Stimulated activated CD8-positive, alpha-beta memory T cell treated with anti-CD3 and anti-CD28 coated beads, Interleukin-7, amount 100 ng/mL, for 1 hour (primary cell): ENCODE results near the gene TGM3.

Experiments used
- DNase-seq, 2 donors: peaks; one replicate each; pipeline ENCODE4 v3.0.0-alpha.2; 2020; ENCODE audit warnings: low read depth in 2 of 2

TGM3 gene

GRCh38 chr20:2283706-2284423 lies 11.9 kb upstream of the TGM3 start:
- no peak for DNase-seq

GRCh38 chr20:2285193-2285592 lies 10.6 kb upstream of the TGM3 start:
- DNase-seq = no peak

GRCh38 chr20:2285613-2286012 lies 10.2 kb upstream of the TGM3 start:
- DNase-seq = no peak

GRCh38 chr20:2287504-2287903 lies 8.3 kb upstream of the TGM3 start:
- no peak for DNase-seq

GRCh38 chr20:2289475-2289874 lies 6.3 kb upstream of the TGM3 start:
- no peak for DNase-seq

- DNase-seq = no peak
Observed at GRCh38 chr20:2290486-2290885, 5.3 kb upstream of the TGM3 start.

GRCh38 chr20:2292416-2293110 lies 3.2 kb upstream of the TGM3 start:
- DNase-seq = no peak

- DNase-seq = no peak
Observed at GRCh38 chr20:2293486-2293885, 2.3 kb upstream of the TGM3 start.

GRCh38 chr20:2293971-2294370 lies 1.8 kb upstream of the TGM3 start:
- DNase-seq = no peak

- DNase-seq = no peak
Observed at GRCh38 chr20:2295286-2295685, 515 bp upstream of the TGM3 start.

GRCh38 chr20:2296524-2297356 lies 939 bp downstream of the TGM3 start:
- DNase-seq = no peak

- DNase-seq = no peak
Observed at GRCh38 chr20:2297357-2297728, 1.5 kb downstream of the TGM3 start.

- DNase-seq = no peak
Observed at GRCh38 chr20:2298116-2298515, 2.3 kb downstream of the TGM3 start.

GRCh38 chr20:2298701-2299100 lies 2.9 kb downstream of the TGM3 start:
- no peak for DNase-seq

GRCh38 chr20:2299301-2299700 lies 3.5 kb downstream of the TGM3 start:
- no peak for DNase-seq

GRCh38 chr20:2300002-2300401 lies 4.2 kb downstream of the TGM3 start:
- DNase-seq = no peak

- no peak for DNase-seq
Observed at GRCh38 chr20:2300420-2300819, 4.6 kb downstream of the TGM3 start.

- no peak for DNase-seq
Observed at GRCh38 chr20:2301164-2301622, 5.4 kb downstream of the TGM3 start.

GRCh38 chr20:2302384-2303060 lies 6.7 kb downstream of the TGM3 start:
- no peak for DNase-seq

- DNase-seq = no peak
Observed at GRCh38 chr20:2303673-2304072, 7.9 kb downstream of the TGM3 start.

- no peak for DNase-seq
Observed at GRCh38 chr20:2304180-2304579, 8.4 kb downstream of the TGM3 start.

- DNase-seq = no peak
Observed at GRCh38 chr20:2305029-2305428, 9.2 kb downstream of the TGM3 start.
